Measurements from ENCODE around the gene RPL18.
A peak's percentile ranks its signal among the peaks of the same experiment; 100 is the strongest.
"Not testable (repeated sequence)": the region's sequence is repeated elsewhere in the genome, so short reads cannot be mapped to it uniquely, and the experiment has no call there.

RPL18 gene

DNA sequence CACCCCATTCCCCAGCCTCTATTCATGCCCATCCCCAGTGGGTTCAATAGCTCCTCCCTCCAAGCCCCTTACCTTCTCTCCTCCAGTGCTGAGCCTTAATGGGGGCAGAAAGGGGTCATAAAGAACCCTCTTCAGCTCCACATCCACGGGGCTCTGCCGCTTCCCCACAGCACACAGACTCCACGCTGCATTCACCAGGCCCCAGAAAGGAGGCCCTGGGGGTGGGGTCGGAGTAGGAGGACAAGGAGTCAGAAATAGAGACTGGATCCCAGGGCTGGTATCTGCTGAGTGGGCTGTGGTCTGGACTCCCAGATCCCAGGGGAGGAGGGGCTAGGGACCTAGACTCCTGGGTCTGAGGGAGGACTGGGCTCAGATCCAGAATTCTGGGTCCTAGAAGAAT, 25.4 kb upstream of the RPL18 start:
- DNase-seq: no peak

DNA sequence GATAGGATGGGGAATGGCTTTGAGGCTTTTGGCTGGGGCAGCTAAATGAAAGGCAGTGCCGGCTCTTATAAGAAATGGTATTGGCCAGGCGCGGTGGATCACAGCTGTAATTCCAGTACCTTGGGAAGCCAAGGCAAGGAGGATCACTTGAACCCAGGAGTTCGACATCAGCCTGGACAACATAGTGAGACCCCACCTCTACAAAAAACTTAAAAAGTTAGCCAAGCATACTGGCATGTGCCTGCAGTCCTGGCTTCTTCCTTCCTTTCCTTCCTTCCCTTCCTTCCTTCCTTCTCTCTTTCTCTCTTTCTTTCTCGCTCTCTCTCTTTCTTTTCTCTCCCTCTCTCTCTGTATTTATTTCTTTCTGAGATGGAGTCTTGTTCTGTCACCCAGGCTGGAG, 23.9 kb upstream of the RPL18 start:
- no peak for DNase-seq

DNA sequence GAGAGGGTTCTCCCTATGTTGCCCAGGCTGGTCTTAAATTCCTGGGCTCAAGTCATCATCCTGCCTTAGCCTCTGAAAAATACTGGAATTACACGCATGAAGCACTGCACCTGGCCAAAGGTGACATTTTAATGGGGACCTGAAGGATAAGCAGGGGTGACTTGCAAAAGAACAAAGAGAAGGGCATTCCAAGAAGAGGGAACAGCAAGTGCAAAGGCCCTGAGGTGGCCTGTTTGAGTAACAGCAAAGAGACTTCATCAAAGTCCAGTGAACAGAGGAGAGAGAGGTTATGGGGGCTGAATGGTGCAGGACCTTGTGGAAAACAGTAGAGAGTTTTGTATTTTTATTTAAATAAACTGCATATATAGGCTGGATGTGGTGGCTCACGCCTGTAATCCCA, 22.9 kb upstream of the RPL18 start:
- DNase-seq: no peak

DNA sequence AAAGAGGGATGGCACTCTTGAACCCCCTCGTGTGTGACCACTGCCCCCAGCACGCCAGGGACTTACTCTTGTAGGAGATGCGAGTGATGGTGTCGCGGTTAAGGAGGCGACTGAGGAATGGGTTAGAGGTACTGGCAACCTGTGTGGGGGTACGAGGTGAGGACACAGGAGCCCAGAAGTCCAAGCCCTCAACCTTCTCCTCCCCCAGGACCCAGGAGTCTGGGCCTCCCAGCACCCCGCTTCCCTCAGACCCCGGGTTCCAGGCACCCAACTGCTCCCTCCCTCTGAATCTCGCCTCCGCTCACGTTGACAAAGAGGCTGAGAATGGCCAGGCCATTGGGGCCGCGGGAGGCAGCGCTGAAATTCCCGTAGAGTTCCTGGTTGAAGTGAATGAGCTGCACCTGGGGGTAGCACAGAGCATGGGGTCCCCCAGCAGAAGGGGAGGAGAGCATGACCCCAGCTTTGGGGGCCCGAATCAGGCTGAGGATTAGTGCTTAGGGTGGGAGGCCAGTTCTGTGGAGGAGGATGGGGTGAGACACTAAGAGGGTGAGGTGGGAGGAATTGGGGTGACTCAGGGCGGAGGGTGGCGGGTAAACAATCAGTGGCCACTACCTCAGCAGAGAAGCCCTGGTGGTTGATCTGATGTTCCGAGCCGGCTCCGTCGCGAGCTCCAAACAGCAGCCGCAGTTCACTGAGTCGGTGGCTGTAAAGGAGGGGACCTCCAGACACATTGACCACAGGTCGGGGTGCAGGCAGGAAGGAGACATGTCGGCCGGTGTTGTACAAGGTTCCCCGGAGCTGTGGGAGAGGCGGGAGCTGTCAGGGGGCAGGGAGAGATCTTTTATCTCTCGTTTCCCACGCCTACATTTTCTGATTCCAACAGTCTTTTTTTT, 20.8 kb upstream of the RPL18 start:
- no peak for DNase-seq

DNA sequence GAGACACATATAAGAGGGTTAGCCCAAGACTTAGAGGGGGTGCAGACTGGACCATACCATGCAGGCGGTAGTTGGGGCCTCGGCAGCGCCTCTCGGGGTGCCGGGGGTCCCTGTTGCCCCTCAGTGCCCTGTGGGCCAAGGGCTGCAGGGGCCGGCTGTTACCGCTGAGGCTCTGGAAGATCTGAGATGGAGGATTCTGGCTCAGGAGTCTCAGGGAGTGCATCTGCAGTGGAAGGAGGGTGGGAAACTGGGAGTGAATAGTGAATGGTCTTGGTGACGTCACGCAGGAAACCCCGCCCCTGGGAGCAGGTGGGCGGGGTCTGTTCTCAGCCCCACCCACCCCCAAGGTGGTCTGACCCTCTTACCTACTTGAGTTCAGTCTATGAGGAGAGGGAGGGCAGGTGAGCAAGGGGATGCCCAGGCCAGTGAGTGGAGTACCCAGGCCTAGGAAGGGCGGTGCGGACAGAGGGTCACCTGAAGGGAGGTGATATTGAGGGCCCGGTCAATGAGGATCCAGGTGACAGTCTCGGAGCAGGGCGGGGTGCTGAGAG, 19.9 kb upstream of the RPL18 start:
- peak; percentile 33 for DNase-seq

DNA sequence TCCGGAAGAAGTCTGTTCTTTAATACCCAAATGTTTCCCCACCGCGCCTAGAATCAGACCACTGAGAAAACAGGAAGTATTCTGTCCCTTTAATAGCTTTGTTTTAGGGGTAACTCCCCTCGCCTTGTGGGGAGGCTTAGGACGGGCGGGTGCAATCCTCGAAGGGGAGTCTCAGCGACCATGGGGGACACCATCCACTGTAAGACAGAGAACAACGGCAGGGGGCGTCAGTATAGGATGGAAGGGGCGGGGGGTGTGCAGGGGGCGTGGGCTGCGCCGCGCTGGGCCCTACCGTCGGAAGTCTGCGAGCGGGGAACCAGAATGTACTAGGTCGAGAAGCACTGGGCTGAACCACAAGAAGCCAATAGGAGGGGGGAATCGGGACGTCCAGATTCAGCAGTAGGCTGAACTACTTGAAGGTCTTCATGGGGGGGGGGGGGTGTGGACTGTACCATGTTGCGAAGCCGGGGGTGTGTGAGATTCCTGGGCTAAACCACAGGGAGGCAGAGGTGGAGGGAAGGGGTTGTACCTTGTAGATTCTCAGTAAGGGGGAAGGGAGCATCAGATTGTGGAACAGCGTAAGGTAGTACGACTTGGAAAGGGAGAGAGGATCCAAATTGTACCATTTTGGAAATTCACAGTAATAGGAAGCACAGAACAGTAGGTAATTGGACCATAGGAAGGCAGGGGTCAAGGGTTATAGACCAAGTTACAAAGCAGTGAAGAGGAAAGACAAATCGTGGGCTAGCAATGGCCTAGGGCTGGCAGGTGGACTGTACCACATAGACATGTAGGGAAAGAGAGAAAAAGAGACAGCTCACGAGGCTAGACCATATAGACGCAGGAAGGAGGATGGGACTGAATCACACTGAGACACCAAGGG, 19.2 kb upstream of the RPL18 start:
- DNase-seq: peak; percentile 97

DNA sequence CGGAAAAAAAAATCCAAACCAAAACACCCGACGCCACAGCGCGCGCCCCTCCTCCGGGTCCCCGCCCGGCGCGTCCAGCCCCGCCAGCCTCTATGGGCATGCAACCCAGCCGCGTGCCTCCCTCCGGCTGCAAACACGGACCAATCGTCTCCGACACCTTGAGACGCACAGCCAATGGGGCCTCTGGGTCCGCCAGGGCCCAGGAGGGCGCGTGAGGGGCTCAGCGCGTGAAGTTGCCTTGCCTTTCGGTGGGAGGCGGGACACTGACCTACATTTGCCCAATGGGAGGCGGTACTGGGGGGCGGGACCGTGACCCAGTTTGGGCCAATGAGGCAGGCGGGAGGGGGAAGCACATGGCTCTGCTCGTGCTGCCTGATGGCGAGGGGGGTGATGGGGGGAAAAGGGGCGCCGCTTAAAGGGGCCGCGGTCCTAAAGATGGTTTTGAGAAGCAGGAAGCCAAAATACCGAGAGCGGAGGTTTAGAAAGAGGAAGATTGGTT, 18.5 kb upstream of the RPL18 start:
- peak; percentile 99 for DNase-seq

DNA sequence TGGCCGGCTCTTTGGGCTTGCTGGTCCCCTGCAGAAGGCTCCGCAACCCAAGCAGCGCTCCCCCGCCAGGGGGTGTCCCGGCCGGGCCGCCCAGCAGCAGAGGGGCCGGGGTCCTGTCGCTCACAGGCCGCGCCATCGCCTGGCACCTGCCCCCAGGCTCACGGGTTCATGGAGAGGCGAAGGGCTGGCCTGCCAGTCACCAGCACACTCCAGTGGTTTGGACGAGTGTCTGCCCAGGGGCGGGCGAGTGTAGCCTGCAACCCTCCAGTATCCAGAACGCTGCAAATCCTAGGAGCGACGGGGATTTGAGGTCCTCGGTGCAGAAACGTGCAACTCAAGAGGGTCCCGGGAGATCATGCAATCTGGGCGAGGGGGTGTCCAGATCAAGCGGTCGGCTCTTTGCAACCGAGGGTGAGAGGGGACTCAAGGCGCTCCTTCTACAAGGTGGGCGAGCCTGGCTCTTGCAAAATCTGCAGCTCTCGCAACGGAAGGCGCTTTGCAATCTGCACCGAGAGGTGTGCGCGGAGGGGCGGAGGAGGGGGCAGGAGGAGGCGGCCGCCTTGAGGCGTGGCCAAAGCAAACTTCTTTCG, 18.0 kb upstream of the RPL18 start, which contains the start of gene DBP:
Gene DBP (minus strand): TSS at position 521 of the 590 bp plus-strand sequence. CDS start 385 bp downstream, at position 136.
- peak; percentile 87 for DNase-seq

DNA sequence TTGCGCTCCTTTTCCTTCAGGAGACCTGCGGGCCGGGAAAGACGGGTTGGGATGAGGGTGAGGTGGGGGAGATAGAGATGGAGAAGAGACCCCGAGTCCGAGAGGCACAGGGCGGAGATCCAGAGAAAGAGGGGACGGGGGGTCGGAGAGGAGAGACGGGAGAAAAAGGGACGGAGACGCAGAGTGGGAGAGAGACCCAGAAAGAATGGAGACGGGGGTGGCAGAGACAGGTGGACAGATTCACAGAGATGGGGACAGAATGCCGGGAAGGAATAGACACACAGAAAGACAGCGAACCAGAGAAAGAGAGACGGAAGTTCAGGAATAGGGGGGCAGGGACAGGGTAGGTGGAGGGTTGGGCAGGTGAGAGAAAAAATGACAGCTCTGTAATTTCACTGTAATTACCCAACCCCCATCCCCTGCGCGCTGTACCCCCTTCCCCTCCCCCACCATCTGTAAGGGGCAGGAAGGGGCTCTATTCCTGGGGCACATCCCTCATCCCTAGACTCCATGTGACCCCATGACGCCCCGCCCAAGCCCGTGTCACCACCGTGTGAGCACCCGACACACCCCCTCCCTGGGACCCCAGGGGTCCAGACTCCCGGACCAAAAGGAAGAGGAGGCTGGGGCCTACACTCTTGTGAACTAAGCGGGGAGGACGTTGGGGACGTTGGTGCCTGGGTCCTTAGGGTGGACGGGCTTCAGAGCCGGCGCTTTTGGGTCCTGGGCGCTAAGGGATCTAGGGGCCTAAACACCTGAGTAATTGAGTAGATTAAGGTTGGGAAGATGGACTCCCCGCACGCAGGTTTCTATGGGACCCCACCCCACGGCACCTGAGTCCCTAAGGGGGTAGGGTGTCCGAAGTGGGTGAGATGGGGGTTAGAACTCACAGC, 17.2 kb upstream of the RPL18 start:
- DNase-seq: peak; percentile 64

DNA sequence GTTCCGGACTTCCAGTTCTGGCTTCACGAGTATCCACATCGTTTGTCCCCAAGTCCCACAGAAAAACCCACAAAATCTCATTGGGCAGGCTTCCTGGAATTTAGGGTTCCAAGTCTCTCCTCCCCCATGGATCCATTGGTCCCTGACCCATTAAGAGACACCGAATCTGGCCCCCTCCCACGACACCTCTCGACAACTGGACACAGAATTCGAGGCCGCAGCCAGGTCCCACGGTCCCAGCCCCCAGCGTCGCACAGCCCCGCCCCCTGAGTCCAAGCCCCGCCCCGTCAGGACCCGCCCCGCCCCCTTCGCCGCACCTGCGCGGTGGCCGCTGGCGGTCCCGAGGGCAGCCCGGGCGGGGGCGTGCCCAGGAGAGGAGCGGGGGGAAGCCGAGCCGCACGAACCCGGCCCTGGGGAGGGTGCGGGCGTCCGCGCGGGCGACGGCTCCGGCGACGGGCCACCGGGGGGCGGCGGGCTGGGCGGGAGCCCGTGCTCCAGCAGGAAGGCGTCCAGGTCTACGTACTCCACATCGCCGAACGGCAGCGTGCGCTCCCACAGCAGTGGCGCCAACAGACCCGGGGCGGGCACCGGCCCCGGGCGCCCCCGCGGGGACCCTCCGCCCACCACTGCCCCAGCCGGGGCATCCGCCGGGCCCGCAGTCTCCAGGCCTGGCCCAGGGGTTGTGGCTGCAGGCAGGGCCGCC, 16.4 kb upstream of the RPL18 start:
- peak; percentile 87 for DNase-seq

DNA sequence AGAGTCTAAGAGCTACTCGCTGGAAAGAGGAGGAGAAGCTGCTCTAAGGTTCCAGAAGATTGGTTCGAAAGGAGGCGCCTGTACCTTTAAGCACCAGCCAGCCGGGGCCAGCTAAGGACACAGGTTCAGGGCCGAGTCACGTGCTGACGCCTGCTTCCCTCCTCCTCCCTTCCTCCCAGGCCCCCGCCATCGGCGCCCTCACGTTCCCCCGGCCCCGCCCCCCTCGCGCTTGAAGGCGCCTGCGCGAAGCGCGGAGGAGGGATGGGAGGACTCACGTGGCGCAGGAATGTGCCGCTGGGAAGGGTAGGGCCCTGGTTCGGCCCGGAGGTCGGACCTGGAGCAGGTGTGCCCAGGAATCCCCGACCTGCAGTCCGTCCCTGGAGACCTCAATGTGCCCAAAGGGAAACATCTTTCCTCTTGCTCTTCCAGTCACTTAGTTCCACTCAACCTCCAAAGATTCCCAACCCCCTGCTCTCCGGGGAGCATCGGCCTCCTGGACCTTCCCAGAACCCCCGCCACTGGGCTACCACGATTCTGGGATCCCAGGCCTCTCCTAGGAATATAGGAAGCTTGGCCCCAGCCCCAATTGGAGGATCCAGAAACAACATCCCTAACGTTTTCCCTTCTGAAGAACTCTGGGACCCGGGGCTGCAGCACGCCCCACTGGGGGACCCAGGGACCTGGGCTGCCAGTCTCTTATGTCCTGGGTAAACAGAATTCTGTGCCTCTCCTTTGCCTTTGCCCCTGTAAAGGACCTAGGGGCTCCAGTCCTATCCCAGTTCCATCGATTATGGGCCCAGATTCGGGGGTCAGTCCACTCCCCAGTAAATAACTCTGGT, 15.7 kb upstream of the RPL18 start:
- peak; percentile 99 for DNase-seq

DNA sequence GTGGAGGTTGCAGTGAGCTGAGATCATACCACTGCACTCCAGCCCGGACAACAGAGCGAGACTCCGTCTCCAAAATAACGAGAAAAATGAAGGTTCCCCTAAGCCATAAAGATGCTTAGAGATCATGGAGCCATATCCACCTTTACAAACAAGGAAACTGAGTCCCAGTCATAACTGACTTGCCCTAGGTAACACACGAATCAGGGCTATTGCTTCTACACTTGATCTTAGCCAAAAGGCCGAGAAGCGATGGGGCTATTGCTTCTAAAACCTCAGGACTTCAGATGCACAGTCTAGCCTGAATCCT, 15.0 kb upstream of the RPL18 start:
- DNase-seq: no peak

DNA sequence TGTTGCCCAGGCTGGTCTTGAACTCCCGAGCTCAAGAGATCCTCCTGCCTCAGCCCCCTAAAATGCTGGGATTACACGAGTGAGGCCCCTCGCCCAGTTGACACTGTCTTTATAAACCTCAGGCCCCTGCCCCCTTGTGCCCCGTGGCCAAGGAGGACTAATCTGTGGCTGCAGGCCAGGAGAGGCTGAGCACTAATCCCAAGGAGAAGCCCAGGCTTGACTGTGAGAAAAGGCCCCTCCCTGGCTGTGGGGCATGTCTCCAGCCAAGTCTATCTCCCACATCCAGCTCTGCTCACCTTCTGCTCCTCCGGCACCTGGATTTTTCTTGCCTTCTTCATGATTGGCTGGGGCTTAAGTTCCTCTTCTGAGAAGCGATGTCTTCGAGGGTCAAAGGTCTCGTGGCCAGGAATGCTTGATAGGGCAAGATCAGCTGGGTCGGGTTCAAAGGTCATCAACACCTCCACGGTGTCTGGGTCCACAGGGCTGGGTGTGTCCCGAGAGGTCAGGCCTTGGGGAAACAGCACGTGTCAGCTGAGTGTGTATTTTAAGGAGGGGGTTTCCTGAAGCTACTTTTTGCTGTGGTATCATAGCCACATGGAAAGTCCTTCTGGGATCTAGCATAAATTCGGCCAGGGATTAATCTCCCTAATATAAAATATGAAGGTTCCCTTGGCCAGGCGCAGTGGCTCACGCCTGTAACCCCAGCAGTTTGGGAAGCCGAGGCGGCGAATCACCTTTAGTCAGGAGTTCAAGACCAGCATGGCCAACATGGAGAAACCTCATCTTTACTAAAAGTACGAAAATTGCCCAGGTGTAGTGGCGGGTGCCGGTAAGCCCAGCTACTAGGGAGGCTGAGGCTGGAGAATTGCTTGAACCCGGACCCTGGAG, 14.4 kb upstream of the RPL18 start:
- DNase-seq: no peak

DNA sequence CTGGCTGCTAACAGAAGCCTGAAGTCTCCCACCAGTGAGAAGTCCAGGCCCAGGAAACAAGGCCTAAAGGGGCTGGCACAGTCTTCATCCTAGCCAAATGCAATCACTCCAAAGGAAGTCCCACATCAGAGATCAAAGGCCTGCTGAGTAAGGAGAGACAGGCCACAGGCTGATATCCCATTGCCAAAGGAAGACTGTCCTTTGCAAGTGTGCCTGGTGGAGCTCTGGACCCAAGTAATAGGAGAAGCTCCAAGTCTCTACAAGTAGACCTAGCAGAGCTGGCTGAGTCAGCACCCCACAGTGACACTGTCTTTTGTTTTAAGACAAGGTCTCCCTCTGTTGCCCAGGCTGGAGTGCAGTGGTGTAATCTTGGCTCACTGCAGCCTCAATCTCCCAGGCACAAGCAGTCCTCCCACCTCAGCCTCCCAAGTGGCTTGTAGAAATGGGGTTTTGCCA, 13.7 kb upstream of the RPL18 start:
- DNase-seq: no peak

DNA sequence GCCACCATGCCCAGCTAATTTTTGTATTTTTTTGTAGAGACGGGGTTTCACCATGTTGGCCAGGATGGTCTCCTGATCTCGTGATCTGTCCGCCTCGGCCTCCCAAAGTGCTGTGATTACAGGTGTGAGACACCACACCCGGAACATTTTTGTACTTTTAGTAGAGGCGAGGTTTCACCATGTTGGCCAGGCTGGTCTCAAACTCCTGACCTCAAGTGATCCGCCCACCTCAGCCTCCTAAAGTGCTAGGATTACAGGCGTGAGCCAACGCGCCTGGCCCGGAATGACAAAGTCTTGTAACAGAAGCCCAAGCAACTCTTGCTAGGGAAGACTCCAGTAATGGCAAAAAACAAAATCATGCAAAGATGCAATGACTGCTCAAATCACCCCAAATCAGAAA, 13.3 kb upstream of the RPL18 start:
- DNase-seq: not testable (repeated sequence)

DNA sequence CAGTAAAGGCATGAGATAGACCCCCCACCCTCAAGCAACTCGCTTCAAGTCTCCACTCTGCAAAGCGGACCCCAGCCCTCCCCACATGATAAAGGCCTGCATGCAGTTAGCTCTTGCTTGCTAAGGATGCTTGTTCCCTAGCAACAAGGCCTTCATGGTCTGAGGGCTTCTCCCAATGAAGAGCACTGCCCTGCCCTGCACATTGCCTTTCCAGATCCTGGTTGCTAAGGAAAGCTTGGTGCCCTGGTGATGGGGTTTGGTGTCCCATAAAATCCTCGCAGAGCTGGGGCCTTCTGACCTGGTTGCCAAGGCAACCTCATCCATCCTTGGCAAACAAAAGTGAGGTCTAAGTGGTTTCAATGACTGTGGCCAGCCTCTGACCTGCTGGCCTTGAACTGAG, 12.2 kb upstream of the RPL18 start:
- peak; percentile 84 for DNase-seq

DNA sequence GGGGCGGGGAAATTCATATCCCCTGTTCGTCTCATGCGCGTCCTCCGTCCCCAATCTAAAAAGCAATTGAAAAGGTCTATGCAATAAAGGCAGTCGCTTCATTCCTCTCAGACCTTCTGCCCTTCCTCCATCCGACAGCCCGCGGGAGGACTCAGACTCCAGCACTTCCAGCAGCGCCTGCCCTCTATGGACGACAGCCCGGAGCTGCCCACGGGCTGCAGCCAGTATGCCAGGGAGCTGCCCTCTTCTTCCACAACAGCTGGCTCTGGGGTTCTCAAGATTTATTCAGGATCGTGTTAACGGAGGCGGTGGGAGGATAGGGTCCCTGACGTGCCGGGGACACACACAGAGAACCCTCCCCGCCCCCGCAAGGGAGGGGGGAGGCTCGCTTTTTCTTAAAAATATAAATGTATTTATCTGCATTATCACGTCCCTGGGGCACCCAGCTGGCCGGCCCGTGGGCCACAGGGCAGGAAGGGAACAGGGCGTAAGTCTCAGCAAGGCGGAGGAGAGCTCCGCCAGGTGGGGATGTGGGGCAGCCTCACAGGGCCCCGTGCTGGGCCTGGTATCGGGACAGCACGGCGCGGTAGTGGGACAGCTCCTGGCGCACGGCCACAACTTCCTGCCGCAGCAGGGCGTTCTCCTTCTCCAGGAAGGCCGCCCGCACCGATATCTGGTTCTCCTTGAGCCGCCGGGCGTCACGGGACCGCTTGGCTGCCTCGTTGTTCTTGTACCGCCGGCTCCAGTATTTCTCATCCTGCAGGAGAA, 11.5 kb upstream of the RPL18 start:
- peak; percentile 91 for DNase-seq

DNA sequence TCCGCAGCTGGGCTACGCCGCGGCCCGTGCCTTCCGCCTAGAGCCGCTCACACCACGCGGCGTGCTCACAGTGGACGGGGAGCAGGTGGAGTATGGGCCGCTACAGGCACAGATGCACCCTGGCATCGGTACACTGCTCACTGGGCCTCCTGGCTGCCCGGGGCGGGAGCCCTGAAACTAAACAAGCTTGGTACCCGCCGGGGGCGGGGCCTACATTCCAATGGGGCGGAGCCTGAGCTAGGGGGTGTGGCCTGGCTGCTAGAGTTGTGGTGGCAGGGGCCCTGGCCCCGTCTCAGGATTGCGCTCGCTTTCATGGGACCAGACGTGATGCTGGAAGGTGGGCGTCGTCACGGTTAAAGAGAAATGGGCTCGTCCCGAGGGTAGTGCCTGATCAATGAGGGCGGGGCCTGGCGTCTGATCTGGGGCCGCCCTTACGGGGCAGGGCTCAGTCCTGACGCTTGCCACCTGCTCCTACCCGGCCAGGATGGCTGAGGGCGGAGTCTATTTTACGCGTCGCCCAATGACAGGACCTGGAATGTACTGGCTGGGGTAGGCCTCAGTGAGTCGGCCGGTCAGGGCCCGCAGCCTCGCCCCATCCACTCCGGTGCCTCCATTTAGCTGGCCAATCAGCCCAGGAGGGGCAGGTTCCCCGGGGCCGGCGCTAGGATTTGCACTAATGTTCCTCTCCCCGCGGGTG, 10.8 kb upstream of the RPL18 start:
- DNase-seq: peak; percentile 98
